ENCODE measurements around the gene HAUS3. TPM values are rescaled to one million over a fixed set of nuclear protein-coding genes. Genes with fewer than 3 reads are reported as not detected.
A peak's percentile ranks its signal among the peaks of the same experiment; 100 is the strongest.

Gene HAUS3
- total RNA-seq, 1 donor = 18.9 TPM

DNA sequence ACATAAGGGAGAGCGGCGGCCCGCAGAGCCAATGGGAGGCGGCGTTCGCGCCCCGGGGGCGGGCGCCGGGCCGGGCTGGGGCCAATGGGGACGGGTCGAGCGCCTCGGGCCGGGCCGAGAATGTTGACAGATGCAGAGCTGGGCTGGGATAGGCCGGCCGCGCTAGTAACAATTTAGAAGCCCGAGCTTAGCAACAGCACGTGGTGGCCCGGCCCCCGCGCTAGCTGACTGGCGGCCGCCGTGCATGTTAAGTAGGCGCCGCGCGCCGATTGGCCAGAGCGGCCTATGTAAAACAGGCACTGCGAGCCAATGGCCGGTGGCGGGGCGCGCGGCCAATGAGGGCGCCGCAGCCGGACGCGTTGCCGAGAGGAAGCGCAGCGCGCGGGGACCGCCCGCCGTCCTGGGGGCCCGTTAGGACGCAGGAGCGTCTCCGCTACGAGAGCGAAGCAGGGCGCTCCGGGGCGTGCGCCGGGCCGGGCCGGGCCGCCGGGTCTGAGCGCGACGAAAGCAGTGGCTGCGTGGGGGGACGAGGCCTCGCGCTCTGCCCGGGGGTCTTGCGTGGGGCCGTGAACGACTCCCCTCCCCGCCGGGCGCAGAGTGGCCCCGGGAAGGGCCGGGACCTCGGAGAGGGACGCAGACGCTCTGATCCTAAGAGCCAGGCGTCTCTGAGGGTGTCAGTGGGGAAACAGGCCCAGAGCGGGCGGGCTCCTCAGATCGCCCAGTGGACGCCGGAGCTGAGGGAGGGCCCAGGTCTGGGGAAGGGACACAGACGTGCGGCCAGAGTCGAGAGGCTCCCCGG is 20.4 kb upstream of the HAUS3 start:
- peak; percentile 99 for DNase-seq (ENCODE audit: low read depth)
- H3K4me3 ChIP-seq (ENCODE audit: low read depth, low read length) = peak overlapping the region; percentile 70
- TF ChIP-seq, protein P1, sequence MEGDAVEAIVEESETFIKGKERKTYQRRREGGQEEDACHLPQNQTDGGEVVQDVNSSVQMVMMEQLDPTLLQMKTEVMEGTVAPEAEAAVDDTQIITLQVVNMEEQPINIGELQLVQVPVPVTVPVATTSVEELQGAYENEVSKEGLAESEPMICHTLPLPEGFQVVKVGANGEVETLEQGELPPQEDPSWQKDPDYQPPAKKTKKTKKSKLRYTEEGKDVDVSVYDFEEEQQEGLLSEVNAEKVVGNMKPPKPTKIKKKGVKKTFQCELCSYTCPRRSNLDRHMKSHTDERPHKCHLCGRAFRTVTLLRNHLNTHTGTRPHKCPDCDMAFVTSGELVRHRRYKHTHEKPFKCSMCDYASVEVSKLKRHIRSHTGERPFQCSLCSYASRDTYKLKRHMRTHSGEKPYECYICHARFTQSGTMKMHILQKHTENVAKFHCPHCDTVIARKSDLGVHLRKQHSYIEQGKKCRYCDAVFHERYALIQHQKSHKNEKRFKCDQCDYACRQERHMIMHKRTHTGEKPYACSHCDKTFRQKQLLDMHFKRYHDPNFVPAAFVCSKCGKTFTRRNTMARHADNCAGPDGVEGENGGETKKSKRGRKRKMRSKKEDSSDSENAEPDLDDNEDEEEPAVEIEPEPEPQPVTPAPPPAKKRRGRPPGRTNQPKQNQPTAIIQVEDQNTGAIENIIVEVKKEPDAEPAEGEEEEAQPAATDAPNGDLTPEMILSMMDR (IDR thresholded peaks at IDR 0.05; ENCODE audit: insufficient read depth, low read length) = no peak

DNA sequence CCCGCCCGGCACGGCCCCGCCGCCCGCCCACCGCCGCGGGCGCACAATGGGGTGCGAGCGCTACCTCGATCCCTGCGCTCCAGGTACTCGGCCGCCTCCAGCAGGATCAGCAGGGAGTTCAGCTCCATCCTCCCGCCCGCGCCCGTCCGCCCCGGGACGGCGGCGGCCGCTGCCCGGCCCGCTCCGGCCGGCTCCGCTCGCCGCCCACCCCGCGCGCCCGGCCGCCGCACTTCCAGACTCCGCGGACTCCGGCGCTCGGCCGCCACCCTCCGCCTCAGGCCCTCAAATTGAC is 19.9 kb upstream of the HAUS3 start, which contains the start of gene MXD4:
TSS of gene MXD4 (minus strand) at position 257 of the 292 bp plus-strand sequence. CDS start at position 128, 129 bp downstream.
- TF ChIP-seq, protein P1 (IDR thresholded peaks at IDR 0.05; ENCODE audit: insufficient read depth, low read length) = no peak
- H3K4me3 ChIP-seq (ENCODE audit: low read depth, low read length) = peak within 1 kb of the TSS; percentile 82
- DNase-seq (ENCODE audit: low read depth) = no peak

DNA sequence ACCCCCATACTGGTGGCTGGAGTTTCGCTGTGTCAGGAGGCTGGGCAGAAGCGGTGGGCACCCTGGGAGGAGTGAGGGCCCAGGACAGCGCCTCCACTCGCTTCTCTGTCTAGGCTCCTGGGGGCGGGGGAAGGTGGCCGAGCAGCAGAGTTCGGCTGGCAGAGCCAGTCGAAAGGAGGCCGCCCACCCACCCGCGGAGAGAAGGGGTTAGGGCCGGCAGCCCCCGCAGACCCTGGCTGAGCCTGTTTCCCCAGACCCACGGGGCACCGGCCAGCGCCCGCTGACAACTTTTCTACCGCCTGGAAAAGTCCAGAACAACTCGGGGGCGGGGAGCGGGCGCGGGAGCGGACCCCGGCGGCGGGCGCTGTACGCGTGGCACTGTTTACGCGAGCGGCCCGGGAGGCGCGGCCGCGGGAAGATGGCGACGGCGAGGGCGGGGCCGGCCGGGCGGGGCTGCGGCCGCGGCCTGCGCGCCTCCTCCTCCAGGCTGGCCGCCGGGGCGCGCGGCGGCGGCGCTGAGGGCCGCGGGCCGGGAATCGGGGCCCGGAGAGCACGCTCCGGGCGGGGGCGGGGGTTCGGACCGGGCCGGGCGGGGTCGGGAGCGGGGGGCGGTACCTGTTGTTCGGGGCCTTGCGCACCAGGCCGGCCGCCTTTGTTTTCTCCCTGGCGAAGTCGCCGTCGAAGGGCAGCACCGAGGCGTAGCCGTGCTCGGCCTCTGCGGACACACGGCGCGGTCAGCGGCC is 19.4 kb upstream of the HAUS3 start:
- H3K4me3 ChIP-seq (ENCODE audit: low read depth, low read length) = peak overlapping the region; percentile 82
- TF ChIP-seq, protein P1 (IDR thresholded peaks at IDR 0.05; ENCODE audit: insufficient read depth, low read length) = no peak
- DNase-seq (ENCODE audit: low read depth) = peak; percentile 30

DNA sequence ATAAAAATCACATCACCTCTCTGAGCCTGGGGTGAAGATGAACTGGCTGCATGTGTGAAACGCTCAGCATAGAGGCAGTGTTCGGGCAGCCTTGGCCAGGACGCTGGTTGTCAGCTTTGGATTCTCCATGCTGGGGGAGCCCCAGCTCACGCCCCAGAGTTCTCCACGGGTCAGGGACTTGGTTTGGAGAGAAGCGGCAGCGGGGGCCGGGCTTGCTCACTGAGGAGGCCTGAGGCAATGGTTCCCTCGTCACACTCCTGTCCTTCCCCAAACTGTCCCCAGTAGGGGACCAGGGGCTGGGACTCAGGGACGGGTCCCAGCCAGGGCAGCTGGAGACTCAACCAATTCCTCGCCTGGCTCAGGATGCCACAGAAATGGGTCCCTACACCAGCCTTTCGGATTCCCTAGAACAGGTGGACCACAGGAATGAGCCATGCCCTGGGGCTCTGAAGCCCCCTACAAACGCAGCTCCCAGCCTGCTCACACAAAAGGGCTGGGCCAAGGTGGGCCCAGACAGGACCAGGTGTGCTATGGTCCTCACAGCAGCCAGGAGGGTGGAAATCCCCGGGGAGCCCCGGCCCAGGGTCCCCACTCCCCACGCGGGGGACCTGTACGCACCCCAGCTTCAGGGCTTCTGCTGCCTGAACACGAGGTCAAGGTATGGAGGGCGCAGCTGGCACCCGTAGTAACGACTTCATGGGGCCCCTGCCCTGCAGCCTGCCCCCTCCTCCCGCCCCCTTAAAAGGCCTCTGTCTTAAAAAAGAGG is 18.6 kb upstream of the HAUS3 start:
- DNase-seq (ENCODE audit: low read depth) = no peak

DNA sequence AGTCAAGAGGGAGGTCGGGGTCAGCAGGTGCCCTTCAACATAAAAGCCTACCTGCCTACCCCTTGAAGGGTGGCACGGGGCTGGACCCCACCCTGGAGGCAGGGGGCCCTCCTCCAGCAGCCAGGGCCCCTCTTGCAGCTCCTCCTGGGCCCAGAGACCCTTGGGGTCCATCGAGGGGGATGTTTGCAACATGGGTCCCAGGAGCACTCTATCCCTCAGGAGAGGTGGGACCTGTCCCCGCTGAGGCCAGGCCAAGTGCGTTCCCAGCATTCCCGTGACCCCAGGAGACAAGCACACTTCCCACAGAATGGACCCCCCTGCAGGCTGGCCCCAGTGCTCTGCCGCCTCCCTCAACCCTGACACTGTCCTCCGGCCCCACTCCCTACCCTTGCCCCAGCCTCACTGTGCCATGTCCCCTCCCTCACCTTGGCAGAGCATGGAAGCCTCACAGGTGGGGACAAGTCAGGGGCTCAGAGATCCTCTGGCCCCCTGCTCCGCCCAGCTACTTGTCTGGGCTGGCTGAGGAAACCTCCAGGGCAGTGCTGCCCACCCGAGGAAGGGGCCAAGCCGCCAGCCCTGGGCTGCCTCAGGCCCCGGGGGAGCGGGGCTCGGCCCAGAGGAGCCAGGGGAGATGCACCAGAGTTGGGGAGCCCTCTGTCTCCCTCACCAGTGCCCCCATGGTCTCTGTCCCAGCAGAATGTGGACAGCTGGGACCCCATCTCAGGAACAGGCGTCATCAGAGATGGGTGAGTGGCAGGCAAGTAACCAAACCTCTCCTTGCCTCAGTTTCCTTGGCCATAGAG is 17.8 kb upstream of the HAUS3 start:
- no peak for DNase-seq (ENCODE audit: low read depth)
- H3K4me3 ChIP-seq (ENCODE audit: low read depth, low read length) = peak overlapping the region; percentile 82
- TF ChIP-seq, protein P1 (IDR thresholded peaks at IDR 0.05; ENCODE audit: insufficient read depth, low read length) = no peak

More for the DNA sequence above, 18.6 kb upstream of the HAUS3 start:
- H3K4me3 ChIP-seq (ENCODE audit: low read depth, low read length) = peak overlapping the region; percentile 82
- TF ChIP-seq, protein P1 (IDR thresholded peaks at IDR 0.05; ENCODE audit: insufficient read depth, low read length) = no peak

DNA sequence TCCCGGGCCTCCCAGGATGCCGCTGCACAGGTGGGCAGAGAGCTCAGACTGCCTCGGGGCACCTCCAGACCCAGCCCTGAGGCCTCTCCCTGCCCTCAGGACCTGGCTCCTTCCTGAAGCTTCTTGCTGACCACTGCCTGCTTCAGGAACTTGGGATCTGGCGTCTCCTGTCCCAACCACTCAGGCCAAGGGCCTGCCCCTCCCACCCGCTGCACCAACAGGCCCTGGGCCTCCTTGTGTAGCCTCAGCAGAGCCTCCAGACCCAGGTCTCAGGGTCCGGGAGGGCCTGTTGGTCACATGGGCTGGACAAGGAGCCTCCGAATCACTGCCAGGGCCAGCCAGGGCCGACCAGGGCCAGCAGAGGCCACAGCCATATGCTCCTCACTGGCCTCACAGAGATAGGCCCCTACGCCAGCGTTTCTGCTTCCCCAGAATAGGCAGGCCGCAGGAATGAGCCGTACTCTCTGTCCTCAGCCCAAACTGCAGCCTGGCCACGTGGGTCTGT is 17.2 kb upstream of the HAUS3 start:
- H3K4me3 ChIP-seq (ENCODE audit: low read depth, low read length) = peak overlapping the region; percentile 82
- TF ChIP-seq, protein P1 (IDR thresholded peaks at IDR 0.05; ENCODE audit: insufficient read depth, low read length) = no peak
- DNase-seq (ENCODE audit: low read depth) = no peak
